Ishikawa (cell line): ENCODE measurements around the gene FDXR.

ENCODE experiments used
- CEBPB ChIP-seq: IDR thresholded peaks from 2 replicates; pipeline ENCODE4 v1.6.1; 2012
- CREB1 ChIP-seq: IDR thresholded peaks from 2 replicates; pipeline ENCODE4 v1.6.1; 2012; ENCODE audit warnings: low read depth
- EGR1 ChIP-seq: IDR thresholded peaks from 2 replicates; pipeline ENCODE4 v1.6.1; 2012
- EP300 ChIP-seq: IDR thresholded peaks from 2 replicates; pipeline ENCODE4 v1.6.1; 2012; ENCODE audit warnings: borderline replicate concordance
- FOXM1 ChIP-seq: IDR thresholded peaks from 2 replicates; pipeline ENCODE4 v1.6.1; 2012; ENCODE audit warnings: low read depth, borderline replicate concordance
- NFIC ChIP-seq: IDR thresholded peaks from 2 replicates; pipeline ENCODE4 v1.6.1; 2012
- RAD21 ChIP-seq: IDR thresholded peaks from 2 replicates; pipeline ENCODE4 v1.6.1; 2012; ENCODE audit warnings: low read depth
- TAF1 ChIP-seq: IDR thresholded peaks from 2 replicates; pipeline ENCODE4 v1.6.1; 2012; ENCODE audit warnings: low read depth, mild to moderate bottlenecking
- TCF12 ChIP-seq: IDR thresholded peaks from 2 replicates; pipeline ENCODE4 v1.6.1; 2012; ENCODE audit warnings: low read depth
- TEAD4 ChIP-seq: IDR thresholded peaks from 2 replicates; pipeline ENCODE4 v1.6.1; 2012
- YY1 ChIP-seq: IDR thresholded peaks from 2 replicates; pipeline ENCODE4 v1.6.1; 2012; ENCODE audit warnings: low read depth
- ZBTB7A ChIP-seq: IDR thresholded peaks from 2 replicates; pipeline ENCODE4 v1.6.1; 2012; ENCODE audit warnings: low read depth
- TF ChIP-seq, protein P1 (sequence below): IDR thresholded peaks from 2 replicates; pipeline ENCODE4 v1.6.1; 2012
- TF ChIP-seq, protein P2 (sequence below): IDR thresholded peaks from 2 replicates; pipeline ENCODE4 v1.6.1; 2012
- TF ChIP-seq, protein P3 (sequence below): IDR thresholded peaks from 2 replicates; pipeline ENCODE4 v1.6.1; 2012; ENCODE audit warnings: low read depth, mild to moderate bottlenecking

Gene FDXR, protein sequence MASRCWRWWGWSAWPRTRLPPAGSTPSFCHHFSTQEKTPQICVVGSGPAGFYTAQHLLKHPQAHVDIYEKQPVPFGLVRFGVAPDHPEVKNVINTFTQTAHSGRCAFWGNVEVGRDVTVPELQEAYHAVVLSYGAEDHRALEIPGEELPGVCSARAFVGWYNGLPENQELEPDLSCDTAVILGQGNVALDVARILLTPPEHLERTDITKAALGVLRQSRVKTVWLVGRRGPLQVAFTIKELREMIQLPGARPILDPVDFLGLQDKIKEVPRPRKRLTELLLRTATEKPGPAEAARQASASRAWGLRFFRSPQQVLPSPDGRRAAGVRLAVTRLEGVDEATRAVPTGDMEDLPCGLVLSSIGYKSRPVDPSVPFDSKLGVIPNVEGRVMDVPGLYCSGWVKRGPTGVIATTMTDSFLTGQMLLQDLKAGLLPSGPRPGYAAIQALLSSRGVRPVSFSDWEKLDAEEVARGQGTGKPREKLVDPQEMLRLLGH

DNA sequence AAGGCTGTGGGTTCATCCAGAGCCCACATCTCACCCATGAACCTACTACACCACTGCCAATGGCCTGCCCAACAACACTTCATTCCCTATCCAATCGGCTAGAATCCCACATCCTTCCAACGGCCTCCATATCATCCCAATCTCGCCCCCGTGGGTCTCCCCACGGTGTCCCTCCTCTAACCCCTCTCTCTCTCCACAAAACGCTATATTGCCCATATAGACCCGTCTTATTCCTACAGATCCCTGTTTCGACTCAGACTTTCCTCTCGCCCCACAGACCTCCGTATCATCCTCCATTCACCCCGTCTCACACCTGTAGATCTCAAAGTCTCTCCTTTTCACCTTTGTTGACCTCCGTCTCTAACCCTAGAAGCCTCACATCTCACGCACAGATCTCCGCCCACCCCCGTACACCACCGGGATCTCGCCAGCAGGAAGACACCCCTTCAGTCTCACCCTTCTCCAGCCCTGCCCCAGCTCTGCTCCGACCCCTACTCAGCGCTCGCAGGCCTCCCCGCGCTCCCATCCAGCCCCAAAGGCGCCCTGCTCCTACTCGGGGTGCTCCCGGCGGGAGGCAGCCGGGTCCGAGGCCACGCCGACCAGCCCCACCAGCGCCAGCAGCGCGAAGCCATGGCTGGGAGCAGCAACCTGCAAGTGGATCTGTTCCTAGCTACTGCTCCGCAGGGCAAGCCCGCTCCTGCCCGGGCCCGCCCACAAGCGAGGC, at the start of gene FDXR:
Gene FDXR, minus strand, starts transcription at position 682 of the 724 bp plus-strand sequence. Its CDS starts 50 bp downstream, at position 632.
- TF ChIP-seq EGR1 (no peak), ZBTB7A (no peak), TCF12 (no peak), TAF1 (peak; percentile 78), CEBPB (no peak; the same call in 1 of the 2 replicates), YY1 (peak; percentile 70; the same call in 1 of the 2 replicates), TEAD4 (no peak), EP300 (no peak)
- TF ChIP-seq, protein P1, sequence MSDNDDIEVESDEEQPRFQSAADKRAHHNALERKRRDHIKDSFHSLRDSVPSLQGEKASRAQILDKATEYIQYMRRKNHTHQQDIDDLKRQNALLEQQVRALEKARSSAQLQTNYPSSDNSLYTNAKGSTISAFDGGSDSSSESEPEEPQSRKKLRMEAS: 0 out of 2 replicates have a peak, but pooled peaks have one; percentile 37

DNA sequence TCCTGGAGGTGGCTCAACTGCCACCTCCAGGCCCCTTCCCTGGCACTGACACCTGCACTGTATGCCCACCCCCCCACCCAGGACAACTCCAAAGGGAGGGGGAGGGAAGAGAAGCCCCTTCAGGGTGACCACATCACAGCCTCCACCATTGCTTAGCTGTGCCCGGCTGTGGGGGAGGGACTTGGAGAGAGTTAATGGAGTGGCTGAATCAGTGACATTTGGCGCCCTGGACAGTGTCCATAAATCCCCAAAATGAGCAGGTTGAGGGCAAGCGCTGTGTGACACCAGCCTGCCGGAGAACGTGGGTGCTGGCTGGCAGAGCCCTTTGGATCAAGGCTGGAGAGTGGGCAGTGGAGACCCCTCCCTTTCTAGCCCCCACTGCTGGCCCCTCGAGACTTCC, 49.4 kb upstream of the FDXR start:
- no peak for TF ChIP-seq ZBTB7A
- no peak for TF ChIP-seq NFIC
- no peak for TF ChIP-seq YY1
- TF ChIP-seq, protein P1: no peak
- no peak for TF ChIP-seq TAF1
- TF ChIP-seq EP300: no peak
- TF ChIP-seq TCF12: no peak
- TF ChIP-seq EGR1: no peak
- no peak for TF ChIP-seq RAD21
- TF ChIP-seq CREB1: no peak
- TF ChIP-seq TEAD4: no peak
- no peak for TF ChIP-seq FOXM1
- TF ChIP-seq CEBPB: no peak
- TF ChIP-seq, protein P2, sequence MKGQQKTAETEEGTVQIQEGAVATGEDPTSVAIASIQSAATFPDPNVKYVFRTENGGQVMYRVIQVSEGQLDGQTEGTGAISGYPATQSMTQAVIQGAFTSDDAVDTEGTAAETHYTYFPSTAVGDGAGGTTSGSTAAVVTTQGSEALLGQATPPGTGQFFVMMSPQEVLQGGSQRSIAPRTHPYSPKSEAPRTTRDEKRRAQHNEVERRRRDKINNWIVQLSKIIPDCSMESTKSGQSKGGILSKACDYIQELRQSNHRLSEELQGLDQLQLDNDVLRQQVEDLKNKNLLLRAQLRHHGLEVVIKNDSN: no peak
- TF ChIP-seq, protein P3, sequence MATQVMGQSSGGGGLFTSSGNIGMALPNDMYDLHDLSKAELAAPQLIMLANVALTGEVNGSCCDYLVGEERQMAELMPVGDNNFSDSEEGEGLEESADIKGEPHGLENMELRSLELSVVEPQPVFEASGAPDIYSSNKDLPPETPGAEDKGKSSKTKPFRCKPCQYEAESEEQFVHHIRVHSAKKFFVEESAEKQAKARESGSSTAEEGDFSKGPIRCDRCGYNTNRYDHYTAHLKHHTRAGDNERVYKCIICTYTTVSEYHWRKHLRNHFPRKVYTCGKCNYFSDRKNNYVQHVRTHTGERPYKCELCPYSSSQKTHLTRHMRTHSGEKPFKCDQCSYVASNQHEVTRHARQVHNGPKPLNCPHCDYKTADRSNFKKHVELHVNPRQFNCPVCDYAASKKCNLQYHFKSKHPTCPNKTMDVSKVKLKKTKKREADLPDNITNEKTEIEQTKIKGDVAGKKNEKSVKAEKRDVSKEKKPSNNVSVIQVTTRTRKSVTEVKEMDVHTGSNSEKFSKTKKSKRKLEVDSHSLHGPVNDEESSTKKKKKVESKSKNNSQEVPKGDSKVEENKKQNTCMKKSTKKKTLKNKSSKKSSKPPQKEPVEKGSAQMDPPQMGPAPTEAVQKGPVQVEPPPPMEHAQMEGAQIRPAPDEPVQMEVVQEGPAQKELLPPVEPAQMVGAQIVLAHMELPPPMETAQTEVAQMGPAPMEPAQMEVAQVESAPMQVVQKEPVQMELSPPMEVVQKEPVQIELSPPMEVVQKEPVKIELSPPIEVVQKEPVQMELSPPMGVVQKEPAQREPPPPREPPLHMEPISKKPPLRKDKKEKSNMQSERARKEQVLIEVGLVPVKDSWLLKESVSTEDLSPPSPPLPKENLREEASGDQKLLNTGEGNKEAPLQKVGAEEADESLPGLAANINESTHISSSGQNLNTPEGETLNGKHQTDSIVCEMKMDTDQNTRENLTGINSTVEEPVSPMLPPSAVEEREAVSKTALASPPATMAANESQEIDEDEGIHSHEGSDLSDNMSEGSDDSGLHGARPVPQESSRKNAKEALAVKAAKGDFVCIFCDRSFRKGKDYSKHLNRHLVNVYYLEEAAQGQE: no peak

DNA sequence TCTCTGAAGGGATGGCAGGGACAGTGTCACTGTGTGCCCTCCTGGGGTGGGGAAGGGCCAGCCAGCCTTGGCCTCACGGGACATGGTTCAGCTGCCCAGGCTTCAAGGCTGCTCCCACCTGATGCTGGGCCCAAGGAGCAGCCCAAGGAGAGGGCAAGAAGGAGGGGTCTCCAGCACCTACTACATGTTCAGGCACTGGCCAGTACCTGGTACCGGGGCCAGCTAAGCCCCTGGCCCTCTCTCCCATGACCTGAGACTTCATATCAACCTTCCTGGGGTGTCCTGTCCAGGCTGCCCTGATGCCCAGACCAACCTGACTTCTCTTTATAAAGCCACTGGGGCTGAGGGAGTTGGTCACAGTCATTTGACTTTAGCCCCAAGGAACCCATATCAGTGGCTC, 49.0 kb upstream of the FDXR start:
- no peak for TF ChIP-seq YY1
- no peak for TF ChIP-seq CEBPB
- TF ChIP-seq, protein P2: no peak
- TF ChIP-seq TCF12: no peak
- TF ChIP-seq ZBTB7A: no peak
- no peak for TF ChIP-seq RAD21
- no peak for TF ChIP-seq FOXM1
- no peak for TF ChIP-seq EGR1
- TF ChIP-seq TEAD4: no peak
- no peak for TF ChIP-seq TAF1
- TF ChIP-seq, protein P3: no peak
- TF ChIP-seq EP300: no peak

DNA sequence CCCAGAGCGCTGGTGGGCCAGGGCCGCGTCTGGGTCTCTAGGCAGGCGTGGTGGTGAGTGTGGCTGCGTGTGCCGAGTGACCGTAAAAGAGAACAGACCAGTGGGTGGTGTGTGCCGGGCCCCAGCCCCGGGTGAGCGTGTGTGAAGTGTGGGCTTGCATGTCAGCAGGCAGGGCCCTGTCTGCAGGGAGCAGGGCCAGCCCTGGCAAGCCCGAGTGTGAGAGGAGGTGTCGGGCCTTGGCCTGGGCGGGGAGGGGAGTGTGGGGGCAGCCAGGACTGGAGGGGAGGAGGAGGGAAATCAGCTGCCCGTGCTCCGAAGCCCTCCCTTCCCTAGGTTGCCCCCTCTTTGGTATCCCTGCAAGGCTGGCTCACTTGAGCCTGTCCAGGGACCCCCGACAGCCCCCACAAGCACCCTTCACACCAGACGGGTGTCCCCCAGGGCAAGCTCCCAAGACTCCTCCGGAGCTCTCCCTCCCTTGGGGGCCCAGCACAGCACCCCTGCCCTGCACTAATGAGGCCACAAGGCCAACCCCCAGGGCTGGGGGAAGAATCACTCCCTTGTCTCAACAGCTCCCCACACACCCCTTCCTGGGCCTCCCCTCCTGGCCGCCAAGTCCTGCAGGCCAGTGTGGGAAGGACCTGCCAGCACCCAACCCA, 48.4 kb upstream of the FDXR start:
- TF ChIP-seq, protein P3: no peak
- no peak for TF ChIP-seq NFIC
- TF ChIP-seq, protein P2: no peak
